Neural cell (in vitro differentiated cells): ENCODE measurements around the gene EXOC6B.

Experiments
- CTCF ChIP-seq: fragments of 450-650 bp; IDR thresholded peaks from 2 replicates; pipeline ENCODE4 v1.5.1; 2014; ENCODE audit warnings: antibody characterized with exemption, mild to moderate bottlenecking, moderate library complexity; ENCODE audit not compliant: poor library complexity, severe bottlenecking
- RAD21 ChIP-seq: fragments of 450-650 bp; conservative IDR thresholded peaks from 2 replicates; pipeline ENCODE4 v1.6.1; 2014; ENCODE audit warnings: antibody characterized with exemption, mild to moderate bottlenecking, moderate library complexity
- TAF1 ChIP-seq: IDR thresholded peaks from 2 replicates; pipeline ENCODE4 v1.6.1; 2012; ENCODE audit warnings: low read depth

- TF ChIP-seq CTCF = no peak
- TF ChIP-seq TAF1 = no peak
- no peak for TF ChIP-seq RAD21
These were observed 176.0 kb downstream of the EXOC6B start for GRCh38 chr2:72649810-72650209.
